CD4-positive, alpha-beta memory T cell (primary cell): ENCODE data around the gene MRPL21. TPM values are rescaled to one million over a fixed set of nuclear protein-coding genes. Genes with fewer than 3 reads are reported as not detected.
"Not testable (repeated sequence)": the region's sequence is repeated elsewhere in the genome, so short reads cannot be mapped to it uniquely, and the experiment has no call there.

Experiments
- CTCF ChIA-PET: fragments of 350-600 bp; sonication (Branson Sonifier 250); formaldehyde crosslinking; loops from one replicate; lab custom pipeline; 2021; ENCODE audit warnings: inconsistent platforms; ENCODE audit not compliant: partially characterized antibody; lab: Charles Lee
- POLR2A ChIA-PET: fragments of 350-600 bp; sonication (Branson Sonifier 250); formaldehyde crosslinking; loops from one replicate; lab custom pipeline; 2021; ENCODE audit not compliant: partially characterized antibody; lab: Charles Lee
- DNase-seq, 5 donors: peaks; one replicate each; pipeline versions ENCODE4 v3.0.0 to v3.0.0-alpha.2; 2020 to 2022; ENCODE audit warnings: mixed read lengths in 1 of 5
- H3K27ac ChIP-seq: one replicate; pipeline ENCODE4 v1.7.0; 2013; ENCODE audit warnings: low read depth, low read length
- H3K27me3 ChIP-seq: 2 replicates; pipeline ENCODE4 v1.7.0; 2013; ENCODE audit warnings: mild to moderate bottlenecking, low read length, moderate library complexity; ENCODE audit not compliant: insufficient read depth
- H3K36me3 ChIP-seq: 2 replicates; pipeline ENCODE4 v1.7.0; 2013; ENCODE audit warnings: mild to moderate bottlenecking, low read length, moderate library complexity; ENCODE audit not compliant: insufficient read depth
- H3K4me1 ChIP-seq: 2 replicates; pipeline ENCODE4 v1.7.0; 2013; ENCODE audit warnings: mild to moderate bottlenecking, low read length, moderate library complexity; ENCODE audit not compliant: insufficient read depth
- H3K4me3 ChIP-seq, 2 donors: one replicate each; pipeline ENCODE4 v1.7.0; 2013; ENCODE audit warnings: low read length in 2 of 2, mild to moderate bottlenecking in 1 of 2
- H3K9me3 ChIP-seq, 2 donors: one replicate each; pipeline ENCODE4 v1.7.0; 2013; ENCODE audit warnings: low read length in 2 of 2, control low read depth in 1 of 2; ENCODE audit not compliant: control insufficient read depth in 1 of 2
- H3K27ac Mint-ChIP-seq, 7 donors: one replicate each; pipeline ENCODE4 v1.8.0; 2020 to 2021; ENCODE audit warnings: mixed read lengths in 7 of 7, mild to moderate bottlenecking in 6 of 7, inconsistent platforms in 3 of 7, moderate library complexity in 3 of 7
- H3K27me3 Mint-ChIP-seq, 2 donors: one replicate each; pipeline ENCODE4 v1.8.0; 2020 to 2021; ENCODE audit warnings: mixed read lengths in 2 of 2
- H3K36me3 Mint-ChIP-seq, 2 donors: one replicate each; pipeline ENCODE4 v1.8.0; 2020 to 2021; ENCODE audit warnings: mixed read lengths in 2 of 2, inconsistent platforms in 1 of 2, mild to moderate bottlenecking in 1 of 2
- H3K4me1 Mint-ChIP-seq, 4 donors: one replicate each; pipeline ENCODE4 v1.8.0; 2020 to 2021; ENCODE audit warnings: mixed read lengths in 4 of 4, mild to moderate bottlenecking in 1 of 4
- H3K4me3 Mint-ChIP-seq, 8 donors: one replicate each; pipeline ENCODE4 v1.8.0; 2020 to 2021; ENCODE audit warnings: mixed read lengths in 8 of 8, mild to moderate bottlenecking in 7 of 8, moderate library complexity in 6 of 8, inconsistent platforms in 3 of 8
- H3K9me3 Mint-ChIP-seq, 8 donors: one replicate each; pipeline ENCODE4 v1.8.0; 2020 to 2021; ENCODE audit warnings: mixed read lengths in 8 of 8, mild to moderate bottlenecking in 5 of 8, inconsistent platforms in 3 of 8, moderate library complexity in 1 of 8
- intact Hi-C: fragments of 100-400 bp; cut with micrococcal nuclease; formaldehyde crosslinking; loops from one replicate; pipeline ENCODE4 v1.15.1; 2023
- polyA plus RNA-seq, 2 donors: library from polyadenylated mRNA; unstranded; fragments of 300-500 nt; fragmentation: Illumina TruSeq; gene quantifications; one replicate each; pipeline ENCODE4 v1.2.3, GENCODE V29; 2021
- total RNA-seq, 2 experiments: library from RNA; stranded (reverse); gene quantifications; one replicate each; pipeline ENCODE4 v1.2.3, GENCODE V29; 2021

MRPL21 gene
- total and polyA plus RNA-seq, 4 experiments from 2014 or later = 36.2 to 151 (median 71.0) TPM

- intact Hi-C loops = no loop called here
- no peak for DNase-seq
Measured at GRCh38 chr11:68865241-68865640, 38.4 kb downstream of the MRPL21 start.

GRCh38 chr11:68863553-68864265 is 39.9 kb downstream of the MRPL21 start:
- POLR2A ChIA-PET = no interaction called here
- H3K27me3 Mint-ChIP-seq = peaks cover 5 to 8% of the 10 kb centered on the region in 2 donors
- Histone ChIP-seq H3K4me3 (no peak overlapping the region), H3K36me3 (no peaks in the 10 kb centered on the region), H3K9me3 (peaks cover 0 to 3% of the 10 kb centered on the region in 2 donors), H3K27me3 (no peaks in the 10 kb centered on the region), H3K27ac (no peak overlapping the region), H3K4me1 (no peaks in the 10 kb centered on the region)
- peaks cover 0 to 17% (median 8%) of the 10 kb centered on the region in 8 donors for H3K9me3 Mint-ChIP-seq
- CTCF ChIA-PET = no interaction called here
- no peak overlapping the region for H3K27ac Mint-ChIP-seq
- DNase-seq = no peak
- H3K4me1 Mint-ChIP-seq = peaks cover 0 to 5% (median 1%) of the 10 kb centered on the region in 4 donors
- intact Hi-C loops = no loop called here
- H3K4me3 Mint-ChIP-seq = no peak overlapping the region
- H3K36me3 Mint-ChIP-seq = peaks cover 2 to 10% of the 10 kb centered on the region in 2 donors

More at GRCh38 chr11:68865241-68865640, 38.4 kb downstream of the MRPL21 start:
- Mint-ChIP-seq H3K4me1 (peaks cover 6 to 16% (median 10%) of the 10 kb centered on the region in 4 donors), H3K36me3 (peaks cover 2 to 10% of the 10 kb centered on the region in 2 donors), H3K27ac (no peak overlapping the region), H3K4me3 (no peak overlapping the region), H3K27me3 (peaks cover 12 to 15% of the 10 kb centered on the region in 2 donors), H3K9me3 (peaks cover 0 to 14% (median 8%) of the 10 kb centered on the region in 8 donors)
- H3K36me3 ChIP-seq = no peaks in the 10 kb centered on the region
- POLR2A ChIA-PET = interaction anchor here (1.1 kb wide), 1 partner anchor 21 kb away, joined by 3 read pairs; no protein-coding TSS in a partner anchor
- CTCF ChIA-PET = no interaction called here
- H3K4me1 ChIP-seq = no peaks in the 10 kb centered on the region
- peaks cover 0 to 3% of the 10 kb centered on the region in 2 donors for H3K9me3 ChIP-seq
- no peak overlapping the region for H3K27ac ChIP-seq
- no peak overlapping the region for H3K4me3 ChIP-seq
- peaks cover 5% of the 10 kb centered on the region for H3K27me3 ChIP-seq

DNA sequence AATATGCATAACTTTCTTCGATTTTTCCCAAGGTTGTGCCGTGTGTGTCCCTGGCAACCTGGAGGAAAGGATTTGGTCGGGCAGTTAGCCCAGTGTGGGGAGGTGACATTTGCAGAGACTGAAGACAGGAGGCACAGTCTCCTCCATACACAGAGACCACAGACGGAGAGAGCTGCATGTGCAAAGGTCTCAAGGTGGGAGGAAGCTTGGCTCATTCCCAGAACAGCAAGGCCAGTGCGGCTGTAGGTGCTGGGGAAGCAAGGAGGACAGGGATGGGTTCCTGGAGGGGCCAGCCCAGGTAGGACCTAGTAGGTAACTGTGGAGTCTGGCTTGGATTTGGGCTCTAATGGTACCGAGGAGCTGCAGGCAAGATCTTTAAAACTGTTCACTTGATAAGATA is 41.2 kb downstream of the MRPL21 start:
- Mint-ChIP-seq H3K4me1 (no peaks in the 10 kb centered on the region), H3K9me3 (peaks cover 0 to 17% (median 8%) of the 10 kb centered on the region in 8 donors), H3K36me3 (peaks cover 2 to 10% of the 10 kb centered on the region in 2 donors), H3K4me3 (no peak overlapping the region), H3K27ac (no peak overlapping the region), H3K27me3 (peaks cover 0 to 2% of the 10 kb centered on the region in 2 donors)
- POLR2A ChIA-PET = no interaction called here
- CTCF ChIA-PET = no interaction called here
- Histone ChIP-seq H3K4me3 (no peak overlapping the region), H3K27me3 (no peaks in the 10 kb centered on the region), H3K9me3 (peaks cover 0 to 3% of the 10 kb centered on the region in 2 donors), H3K4me1 (no peaks in the 10 kb centered on the region), H3K36me3 (no peaks in the 10 kb centered on the region), H3K27ac (no peak overlapping the region)
- intact Hi-C loops = no loop called here
- DNase-seq = no peak

DNA sequence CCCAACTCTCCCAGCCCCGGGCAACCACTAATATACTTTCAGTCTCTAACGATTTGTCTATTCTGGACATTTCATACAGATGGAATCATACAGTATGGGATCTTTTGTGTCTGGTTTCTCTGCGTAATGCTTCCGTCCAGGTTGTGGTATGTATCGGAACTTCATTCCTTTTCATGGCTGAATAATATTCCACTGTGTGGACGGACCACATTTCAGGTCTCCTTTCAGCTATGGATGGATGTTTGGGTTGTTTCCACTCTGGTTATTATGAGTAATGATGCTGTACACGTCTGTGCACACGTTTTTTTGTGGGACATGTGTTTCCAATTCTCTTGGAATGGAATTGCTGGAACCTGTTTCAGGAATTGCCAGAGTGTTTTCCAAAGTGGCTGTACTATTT is 44.5 kb downstream of the MRPL21 start:
- H3K4me3 ChIP-seq = no peak overlapping the region
- CTCF ChIA-PET = no interaction called here
- intact Hi-C loops = no loop called here
- Mint-ChIP-seq H3K4me1 (peaks cover 0 to 5% (median under 1%) of the 10 kb centered on the region in 4 donors), H3K27me3 (peaks cover 5 to 9% of the 10 kb centered on the region in 2 donors), H3K27ac (no peak overlapping the region), H3K9me3 (peaks cover 0 to 12% (median 8%) of the 10 kb centered on the region in 8 donors), H3K36me3 (peaks cover 0 to 5% of the 10 kb centered on the region in 2 donors), H3K4me3 (no peak overlapping the region)
- peaks cover 4% of the 10 kb centered on the region for H3K27me3 ChIP-seq
- peaks cover 0 to 2% of the 10 kb centered on the region in 2 donors for H3K9me3 ChIP-seq
- POLR2A ChIA-PET = no interaction called here
- peaks cover 10% of the 10 kb centered on the region for H3K4me1 ChIP-seq
- no peak overlapping the region for H3K27ac ChIP-seq
- no peak for DNase-seq
- no peaks in the 10 kb centered on the region for H3K36me3 ChIP-seq

DNA sequence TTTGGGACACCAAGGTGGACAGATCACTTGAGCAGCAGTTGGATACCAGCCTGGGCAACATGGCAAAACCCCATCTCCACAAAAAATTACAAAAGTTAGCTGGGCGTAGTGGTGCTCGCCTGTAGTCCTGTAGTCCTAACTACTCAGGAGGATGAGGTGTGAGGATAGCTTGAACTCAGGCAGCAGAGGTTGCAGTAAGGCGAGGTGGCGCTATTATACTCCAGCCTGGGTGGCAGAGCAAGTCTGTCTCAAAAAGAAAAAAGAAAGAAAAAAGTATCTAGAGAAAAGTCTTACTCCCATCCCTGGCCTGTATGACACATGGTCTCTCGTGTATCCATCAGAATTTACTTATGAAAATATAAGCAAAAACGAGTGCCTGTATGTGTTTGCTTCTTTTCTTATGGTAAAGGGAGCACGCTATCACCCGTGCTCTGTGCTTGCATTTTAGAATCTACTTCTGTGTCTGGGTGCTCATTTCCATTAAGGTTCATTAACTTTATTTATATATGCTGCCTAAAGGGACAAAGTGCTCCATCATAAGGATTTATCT is 46.5 kb downstream of the MRPL21 start:
- peaks cover 16 to 19% of the 10 kb centered on the region in 2 donors for H3K27me3 Mint-ChIP-seq
- peaks cover 11% of the 10 kb centered on the region for H3K4me1 ChIP-seq
- H3K27ac ChIP-seq = no peak overlapping the region
- intact Hi-C loops = no loop called here
- DNase-seq = no peak
- POLR2A ChIA-PET = no interaction called here
- H3K36me3 Mint-ChIP-seq = no peaks in the 10 kb centered on the region
- H3K4me1 Mint-ChIP-seq = peaks cover 0 to 11% (median 2%) of the 10 kb centered on the region in 4 donors
- H3K9me3 ChIP-seq = no peaks in the 10 kb centered on the region
- CTCF ChIA-PET = no interaction called here
- H3K27me3 ChIP-seq = peaks cover 10% of the 10 kb centered on the region
- H3K9me3 Mint-ChIP-seq = peaks cover 0 to 3% (median 0%) of the 10 kb centered on the region in 8 donors
- H3K4me3 ChIP-seq = no peak overlapping the region
- peak overlapping the region in 1 of 8 donors; percentile 12 for H3K4me3 Mint-ChIP-seq
- H3K27ac Mint-ChIP-seq = no peak overlapping the region
- H3K36me3 ChIP-seq = no peaks in the 10 kb centered on the region

DNA sequence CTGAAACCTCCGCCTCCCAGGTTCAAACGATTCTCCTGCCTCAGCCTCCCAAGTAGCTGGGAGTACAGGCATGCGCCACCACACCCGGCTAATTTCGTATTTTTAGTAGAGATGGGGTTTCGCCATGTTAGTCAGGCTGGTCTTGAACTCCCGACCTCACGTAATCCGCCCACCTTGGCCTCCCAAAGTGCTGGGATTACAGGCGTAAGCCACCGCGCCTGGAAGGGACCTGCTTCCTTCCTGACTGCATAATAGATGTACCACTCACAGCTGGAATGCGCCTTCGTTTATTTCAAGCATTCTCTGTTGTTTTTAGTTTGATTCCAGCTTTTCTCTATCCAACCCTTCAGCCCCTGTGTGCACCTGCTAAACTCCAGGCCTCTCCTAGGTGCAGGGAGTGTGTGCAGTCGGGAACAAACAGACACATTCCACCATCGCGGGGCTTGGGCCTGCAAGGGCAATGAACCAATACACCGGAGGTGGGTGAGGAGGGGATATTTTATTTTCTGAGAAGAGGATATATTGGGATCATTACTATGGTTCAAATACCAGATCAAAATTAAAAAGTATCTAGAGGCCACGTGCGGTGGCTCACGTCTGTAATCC is 47.1 kb downstream of the MRPL21 start:
- Mint-ChIP-seq H3K4me1 (peaks cover 0 to 11% (median 2%) of the 10 kb centered on the region in 4 donors), H3K4me3 (peak overlapping the region in 6 of 8 donors; percentile 10 to 48 (median 44)), H3K27me3 (peaks cover 18 to 21% of the 10 kb centered on the region in 2 donors)
- intact Hi-C loops, DNase-seq, H3K36me3 ChIP-seq, H3K27ac ChIP-seq, H3K4me3 ChIP-seq, CTCF ChIA-PET, H3K9me3 ChIP-seq, H3K36me3 Mint-ChIP-seq, H3K27ac Mint-ChIP-seq, H3K9me3 Mint-ChIP-seq, POLR2A ChIA-PET: not testable (repeated sequence)
- peaks cover 10% of the 10 kb centered on the region for H3K27me3 ChIP-seq
- H3K4me1 ChIP-seq = peaks cover 11% of the 10 kb centered on the region
